Hippocampal formation (tissue), 2 donors: Measurements from ENCODE around the gene CHTF18.

Experiments
- DNase-seq, 2 donors: peaks; one replicate each; lab custom pipeline; 2025; lab: John Stamatoyannopoulos, UW

The CHTF18 gene

GRCh38 chr16:760545-761343, 27.7 kb upstream of the CHTF18 start, which contains the start of gene MSLN:
TSS of gene MSLN (plus strand) at chr16:760734. CDS start at chr16:762681, 1,947 bp downstream.
- no peak for DNase-seq

GRCh38 chr16:761625-762513, 26.6 kb upstream of the CHTF18 start:
- no peak for DNase-seq

GRCh38 chr16:762595-763268, 25.7 kb upstream of the CHTF18 start:
- no peak for DNase-seq

GRCh38 chr16:763369-764183, 24.8 kb upstream of the CHTF18 start:
- DNase-seq, result no peak

GRCh38 chr16:764184-764750, 24.2 kb upstream of the CHTF18 start:
- no peak for DNase-seq

- DNase-seq, result no peak
Measured at GRCh38 chr16:764848-765487, 23.5 kb upstream of the CHTF18 start.

GRCh38 chr16:765488-765865, 22.9 kb upstream of the CHTF18 start:
- DNase-seq, result no peak

GRCh38 chr16:766008-766819, 22.2 kb upstream of the CHTF18 start:
- no peak for DNase-seq

GRCh38 chr16:766820-767640, 21.4 kb upstream of the CHTF18 start:
- no peak for DNase-seq

- DNase-seq, result no peak
Measured at GRCh38 chr16:767743-768235, 20.6 kb upstream of the CHTF18 start.

- no peak for DNase-seq
Measured at GRCh38 chr16:768428-768827, 20.0 kb upstream of the CHTF18 start.

GRCh38 chr16:769184-769784, 19.1 kb upstream of the CHTF18 start:
- DNase-seq, result no peak

GRCh38 chr16:769934-770333, 18.5 kb upstream of the CHTF18 start:
- no peak for DNase-seq

GRCh38 chr16:770411-770810, 18.0 kb upstream of the CHTF18 start:
- DNase-seq, result no peak

GRCh38 chr16:772959-773358, 15.5 kb upstream of the CHTF18 start:
- no peak for DNase-seq

GRCh38 chr16:774086-775001, 14.1 kb upstream of the CHTF18 start:
- no peak for DNase-seq

- no peak for DNase-seq
Measured at GRCh38 chr16:775236-775796, 13.1 kb upstream of the CHTF18 start.
